ENCODE results near the gene ADGRG7. TPM values are rescaled to one million over a fixed set of nuclear protein-coding genes. Genes with fewer than 3 reads are reported as not detected.

The ADGRG7 gene, protein sequence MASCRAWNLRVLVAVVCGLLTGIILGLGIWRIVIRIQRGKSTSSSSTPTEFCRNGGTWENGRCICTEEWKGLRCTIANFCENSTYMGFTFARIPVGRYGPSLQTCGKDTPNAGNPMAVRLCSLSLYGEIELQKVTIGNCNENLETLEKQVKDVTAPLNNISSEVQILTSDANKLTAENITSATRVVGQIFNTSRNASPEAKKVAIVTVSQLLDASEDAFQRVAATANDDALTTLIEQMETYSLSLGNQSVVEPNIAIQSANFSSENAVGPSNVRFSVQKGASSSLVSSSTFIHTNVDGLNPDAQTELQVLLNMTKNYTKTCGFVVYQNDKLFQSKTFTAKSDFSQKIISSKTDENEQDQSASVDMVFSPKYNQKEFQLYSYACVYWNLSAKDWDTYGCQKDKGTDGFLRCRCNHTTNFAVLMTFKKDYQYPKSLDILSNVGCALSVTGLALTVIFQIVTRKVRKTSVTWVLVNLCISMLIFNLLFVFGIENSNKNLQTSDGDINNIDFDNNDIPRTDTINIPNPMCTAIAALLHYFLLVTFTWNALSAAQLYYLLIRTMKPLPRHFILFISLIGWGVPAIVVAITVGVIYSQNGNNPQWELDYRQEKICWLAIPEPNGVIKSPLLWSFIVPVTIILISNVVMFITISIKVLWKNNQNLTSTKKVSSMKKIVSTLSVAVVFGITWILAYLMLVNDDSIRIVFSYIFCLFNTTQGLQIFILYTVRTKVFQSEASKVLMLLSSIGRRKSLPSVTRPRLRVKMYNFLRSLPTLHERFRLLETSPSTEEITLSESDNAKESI
- total RNA-seq = not detected

GRCh38 chr3:100609305-100609704 is at the start of gene ADGRG7:
TSS of gene ADGRG7 (plus strand) at chr3:100609601. CDS start at chr3:100609857, 256 bp downstream.
- TF ChIP-seq, protein P1, sequence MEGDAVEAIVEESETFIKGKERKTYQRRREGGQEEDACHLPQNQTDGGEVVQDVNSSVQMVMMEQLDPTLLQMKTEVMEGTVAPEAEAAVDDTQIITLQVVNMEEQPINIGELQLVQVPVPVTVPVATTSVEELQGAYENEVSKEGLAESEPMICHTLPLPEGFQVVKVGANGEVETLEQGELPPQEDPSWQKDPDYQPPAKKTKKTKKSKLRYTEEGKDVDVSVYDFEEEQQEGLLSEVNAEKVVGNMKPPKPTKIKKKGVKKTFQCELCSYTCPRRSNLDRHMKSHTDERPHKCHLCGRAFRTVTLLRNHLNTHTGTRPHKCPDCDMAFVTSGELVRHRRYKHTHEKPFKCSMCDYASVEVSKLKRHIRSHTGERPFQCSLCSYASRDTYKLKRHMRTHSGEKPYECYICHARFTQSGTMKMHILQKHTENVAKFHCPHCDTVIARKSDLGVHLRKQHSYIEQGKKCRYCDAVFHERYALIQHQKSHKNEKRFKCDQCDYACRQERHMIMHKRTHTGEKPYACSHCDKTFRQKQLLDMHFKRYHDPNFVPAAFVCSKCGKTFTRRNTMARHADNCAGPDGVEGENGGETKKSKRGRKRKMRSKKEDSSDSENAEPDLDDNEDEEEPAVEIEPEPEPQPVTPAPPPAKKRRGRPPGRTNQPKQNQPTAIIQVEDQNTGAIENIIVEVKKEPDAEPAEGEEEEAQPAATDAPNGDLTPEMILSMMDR (IDR thresholded peaks at IDR 0.05) = no peak
- Histone ChIP-seq H3K9me3 (no peaks in the 10 kb centered on the region), H3K4me1 (ENCODE audit: control insufficient read depth in 1 of 2, low read depth in 2 of 2) (no peaks in the 10 kb centered on the region), H3K36me3 (no peaks in the 10 kb centered on the region), H3K27me3 (replicated peaks; ENCODE audit: insufficient read depth) (no peaks in the 10 kb centered on the region), H3K4me3 (no peak within 1 kb of the TSS), H3K27ac (no peak within 1 kb of the TSS)
- DNase-seq (ENCODE audit: low spot score) (no peak), ATAC-seq (ENCODE audit: insufficient number of reproducible peaks, low FRiP score, low read depth) (no peak)

GRCh38 chr3:100560426-100560825 is 49.0 kb upstream of the ADGRG7 start:
- ATAC-seq (ENCODE audit: insufficient number of reproducible peaks, low FRiP score, low read depth) (no peak), DNase-seq (ENCODE audit: low spot score) (no peak)
- TF ChIP-seq, protein P1 (IDR thresholded peaks at IDR 0.05) = no peak
- Histone ChIP-seq H3K27ac (no peak overlapping the region), H3K9me3 (no peaks in the 10 kb centered on the region), H3K4me3 (no peak overlapping the region), H3K27me3 (replicated peaks; ENCODE audit: insufficient read depth) (no peaks in the 10 kb centered on the region), H3K36me3 (peaks cover 5% of the 10 kb centered on the region), H3K4me1 (ENCODE audit: control insufficient read depth in 1 of 2, low read depth in 2 of 2) (no peaks in the 10 kb centered on the region)

DNA sequence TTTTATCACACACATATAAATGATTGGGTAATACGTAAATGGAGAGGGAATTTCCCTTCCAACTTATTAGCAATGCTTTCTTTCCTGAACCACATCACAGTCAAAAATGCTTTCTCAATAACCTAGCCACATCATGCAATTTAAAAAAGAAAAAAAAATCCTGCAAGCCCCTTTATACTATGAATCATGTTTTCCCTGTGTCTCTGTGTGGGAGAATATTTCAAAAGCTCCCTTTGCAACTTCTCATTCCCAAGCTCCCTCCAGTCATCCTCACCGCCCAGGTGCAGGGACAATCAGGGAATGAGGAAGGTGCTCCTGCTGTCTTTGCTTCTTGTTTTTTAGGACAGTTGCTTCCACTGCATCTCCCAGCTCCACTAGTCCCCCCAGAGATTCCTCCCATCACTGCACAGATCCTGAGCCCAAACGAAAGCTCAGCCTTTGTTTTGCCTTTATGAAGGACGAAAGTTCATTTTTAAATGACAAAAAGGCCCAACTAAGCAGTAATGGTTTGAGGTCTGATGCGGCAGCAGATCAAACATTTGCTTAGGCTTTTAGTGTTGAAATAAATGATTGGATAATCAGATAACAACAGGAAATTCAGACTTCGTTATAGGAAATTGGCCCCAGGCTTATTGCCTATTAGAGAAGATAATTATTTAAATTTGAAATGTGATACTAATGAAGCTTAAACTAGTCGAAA is 47.8 kb upstream of the ADGRG7 start:
- TF ChIP-seq, protein P1 (IDR thresholded peaks at IDR 0.05) = no peak
- no peak overlapping the region for H3K4me3 ChIP-seq
- ATAC-seq (ENCODE audit: insufficient number of reproducible peaks, low FRiP score, low read depth) (no peak), DNase-seq (ENCODE audit: low spot score) (no peak)
- H3K27ac ChIP-seq = no peak overlapping the region
- H3K27me3 ChIP-seq (replicated peaks; ENCODE audit: insufficient read depth) = no peaks in the 10 kb centered on the region
- no peaks in the 10 kb centered on the region for H3K4me1 ChIP-seq (ENCODE audit: control insufficient read depth in 1 of 2, low read depth in 2 of 2)
- H3K36me3 ChIP-seq = peaks cover 5% of the 10 kb centered on the region
- H3K9me3 ChIP-seq = no peaks in the 10 kb centered on the region

- peaks cover 5% of the 10 kb centered on the region for H3K36me3 ChIP-seq
- H3K4me3 ChIP-seq = no peak overlapping the region
- no peaks in the 10 kb centered on the region for H3K27me3 ChIP-seq (replicated peaks; ENCODE audit: insufficient read depth)
- DNase-seq (ENCODE audit: low spot score) (no peak), ATAC-seq (ENCODE audit: insufficient number of reproducible peaks, low FRiP score, low read depth) (no peak)
- H3K27ac ChIP-seq = no peak overlapping the region
- TF ChIP-seq, protein P1 (IDR thresholded peaks at IDR 0.05) = no peak
- no peaks in the 10 kb centered on the region for H3K9me3 ChIP-seq
- no peaks in the 10 kb centered on the region for H3K4me1 ChIP-seq (ENCODE audit: control insufficient read depth in 1 of 2, low read depth in 2 of 2)
Observed at GRCh38 chr3:100562224-100562857, 47.1 kb upstream of the ADGRG7 start.

Measured in thoracic aorta (tissue), 2 donors.